Endometrial microvascular endothelial cells (primary cell): ENCODE results near the gene SFXN5. TPM values are rescaled to one million over a fixed set of nuclear protein-coding genes. Genes with fewer than 3 reads are reported as not detected.

Source experiments
- in situ Hi-C: cut with HindIII; loops from 2 replicates; pipeline ENCODE4 v1.10.0; 2017; ENCODE audit warnings: low sequenced_read_pairs, low pct_unique_long_range_greater_than_20kb; ENCODE audit errors: inconsistent ontology term
- total RNA-seq: library from RNA; depleted of rRNA; stranded (reverse); fragments of >200 nt; gene quantifications from one replicate; pipeline ENCODE4 v1.2.3, GENCODE V29; 2015; ENCODE audit errors: inconsistent ontology term

The SFXN5 gene
- total RNA-seq, 1 donor from 2014 or later, result 11.9 TPM

DNA sequence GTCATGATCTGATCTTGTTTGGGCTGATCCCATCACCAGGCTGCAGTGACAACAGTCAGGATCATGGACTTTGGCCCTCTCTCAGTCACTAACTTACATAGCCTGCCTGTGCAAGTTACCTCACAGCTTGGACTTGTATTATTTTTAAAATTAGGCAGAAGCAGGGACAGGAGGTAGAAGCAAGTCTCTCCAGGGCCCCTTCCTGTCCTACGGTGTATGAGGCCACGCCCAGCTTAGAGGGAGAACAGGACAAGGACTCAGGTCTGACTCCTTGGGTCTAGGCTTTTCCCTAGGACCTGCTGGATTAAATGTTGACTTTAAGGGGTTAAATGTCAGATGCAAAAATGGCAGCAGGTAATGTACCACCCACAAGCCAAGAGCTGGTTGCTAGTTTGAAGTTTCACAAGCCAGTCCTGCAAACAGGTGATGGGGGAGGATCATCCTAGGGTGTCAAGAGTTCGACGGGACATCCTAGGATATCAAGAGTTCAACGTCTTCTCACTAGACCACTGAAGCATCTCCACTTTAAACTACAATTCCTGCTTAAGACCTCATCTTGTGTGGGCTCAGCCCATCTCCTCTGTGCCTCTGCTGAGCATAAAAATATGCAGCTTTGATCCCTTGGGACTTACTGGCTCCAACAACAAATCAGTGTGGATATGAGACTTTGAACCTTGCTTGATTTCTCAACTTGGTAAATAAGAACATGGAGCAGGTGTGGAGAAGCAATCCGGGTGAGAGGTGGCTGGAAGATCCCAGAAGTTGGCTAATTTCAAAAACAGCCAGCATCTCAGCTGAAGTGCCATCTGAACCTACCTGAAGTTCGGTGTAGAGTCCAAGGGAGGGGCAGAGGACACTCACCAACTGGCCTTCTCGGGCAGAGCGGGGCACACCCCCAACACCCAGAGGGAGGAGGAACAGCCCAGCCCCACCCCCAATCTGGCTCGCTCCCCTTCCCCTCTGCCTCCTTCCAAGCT lies 39.5 kb downstream of the SFXN5 start:
- in situ Hi-C loops, result no loop called here

DNA sequence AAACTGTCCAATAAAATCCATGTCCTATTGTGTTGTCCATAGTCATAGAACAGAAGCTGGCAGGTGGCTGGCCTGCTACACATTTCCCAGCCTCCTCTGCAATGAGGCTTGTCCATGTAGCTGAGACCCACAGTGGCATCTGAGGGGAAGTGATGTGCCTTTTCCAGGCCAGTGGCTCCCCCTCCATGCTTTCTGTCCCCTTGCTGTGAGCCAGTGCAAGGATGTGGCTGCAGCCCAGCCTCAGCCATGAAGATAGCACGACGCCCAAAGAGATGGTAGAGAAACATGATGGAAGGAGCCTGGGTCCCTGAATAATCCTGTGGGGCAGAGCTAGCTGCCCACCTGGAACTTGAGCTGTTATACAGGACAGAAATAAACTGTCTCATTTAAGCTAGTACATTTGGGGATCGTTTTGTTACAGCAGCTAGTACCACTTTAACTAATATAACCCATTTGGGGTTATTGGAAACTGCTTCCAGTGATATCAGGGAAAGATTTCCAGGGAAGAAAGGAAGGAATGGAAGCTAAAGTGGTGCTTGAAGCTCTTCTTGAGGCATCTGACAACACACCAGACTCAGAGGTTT lies 40.3 kb downstream of the SFXN5 start:
- in situ Hi-C loops, result no loop called here

GRCh38 chr2:73028841-73029240 lies 42.7 kb downstream of the SFXN5 start:
- in situ Hi-C loops, result no loop called here

DNA sequence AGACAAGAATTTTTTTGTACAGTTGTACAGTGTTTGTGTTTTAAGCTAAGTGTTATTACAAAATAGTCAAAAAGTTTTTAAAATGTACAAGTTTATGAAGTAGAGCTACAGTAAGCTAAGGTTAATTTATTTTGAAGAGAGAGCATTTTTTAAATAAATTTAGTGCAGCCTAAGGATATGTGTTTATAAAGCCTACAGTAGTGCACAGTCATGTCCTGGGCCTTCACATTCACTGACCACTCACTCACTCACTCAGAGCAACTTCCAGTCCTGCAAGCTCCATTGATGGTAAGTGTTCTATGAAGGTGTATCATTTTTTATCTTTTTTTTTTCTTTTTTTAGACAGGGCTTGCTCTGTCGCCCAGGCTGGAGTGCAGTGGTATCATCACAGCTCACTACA lies 44.2 kb downstream of the SFXN5 start:
- in situ Hi-C loops, result no loop called here

- in situ Hi-C loops, result no loop called here
Measured at GRCh38 chr2:73023497-73023896, 48.0 kb downstream of the SFXN5 start.

DNA sequence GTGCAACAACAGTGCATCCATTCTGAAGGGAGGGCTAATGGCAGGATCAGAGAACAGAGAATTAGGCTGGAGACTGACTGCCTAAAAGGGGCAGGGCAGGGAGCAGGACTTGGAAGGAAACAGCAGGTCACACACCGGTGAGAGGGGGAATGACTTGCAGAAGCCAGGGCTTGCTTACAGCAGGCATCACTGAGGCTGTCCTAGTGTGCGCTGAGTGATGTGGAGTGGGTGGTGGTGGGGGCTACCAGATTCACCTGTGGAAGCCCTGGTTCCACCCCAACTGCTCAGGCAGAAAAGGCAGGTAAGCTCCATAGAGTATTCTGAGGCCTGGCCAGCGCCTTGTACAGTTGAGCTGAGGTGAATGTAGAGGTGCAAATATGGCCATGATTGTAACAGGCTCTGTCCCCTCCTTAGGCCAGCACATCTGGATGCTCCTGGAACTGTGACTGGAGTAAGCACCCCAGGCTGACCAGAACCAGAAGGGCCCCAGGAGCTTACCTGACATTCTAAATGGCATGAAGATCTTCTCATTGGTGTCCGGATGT lies 49.4 kb downstream of the SFXN5 start:
- in situ Hi-C loops, result no loop called here

DNA sequence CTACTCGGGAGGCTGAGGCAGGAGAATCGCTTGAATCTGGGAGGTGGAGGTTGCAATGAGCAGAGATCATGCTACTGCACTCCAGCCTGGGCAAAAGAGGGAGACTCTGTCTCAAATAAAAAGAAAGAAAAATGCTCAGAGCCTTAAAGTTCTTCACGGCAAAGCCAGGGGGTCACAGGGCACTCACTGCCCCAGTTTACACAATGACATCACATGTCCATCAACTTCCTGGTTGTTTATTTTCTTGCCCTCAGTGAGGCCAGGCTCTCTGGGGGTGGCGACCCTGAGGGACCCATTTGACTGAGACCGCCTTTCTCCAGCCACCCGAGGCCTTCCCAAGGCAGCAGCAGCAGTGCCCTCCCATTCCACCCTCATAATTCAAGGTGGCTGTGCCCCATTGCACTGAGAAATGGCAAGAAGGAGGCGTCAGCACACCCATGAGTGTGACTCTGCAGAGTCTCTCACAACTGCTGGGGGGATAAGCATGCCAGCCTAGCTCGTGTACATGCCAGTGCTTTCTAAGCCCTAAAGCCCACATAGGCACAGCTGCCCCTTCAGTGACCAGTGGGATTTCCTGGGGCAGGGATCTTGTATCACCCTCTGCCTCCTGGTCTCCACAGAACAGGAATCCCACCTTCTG lies 50.0 kb downstream of the SFXN5 start:
- in situ Hi-C loops, result no loop called here

- in situ Hi-C loops, result no loop called here
Measured at GRCh38 chr2:73020657-73021370, 50.7 kb downstream of the SFXN5 start.

GRCh38 chr2:73020306-73020656 lies 51.2 kb downstream of the SFXN5 start:
- in situ Hi-C loops, result no loop called here

DNA sequence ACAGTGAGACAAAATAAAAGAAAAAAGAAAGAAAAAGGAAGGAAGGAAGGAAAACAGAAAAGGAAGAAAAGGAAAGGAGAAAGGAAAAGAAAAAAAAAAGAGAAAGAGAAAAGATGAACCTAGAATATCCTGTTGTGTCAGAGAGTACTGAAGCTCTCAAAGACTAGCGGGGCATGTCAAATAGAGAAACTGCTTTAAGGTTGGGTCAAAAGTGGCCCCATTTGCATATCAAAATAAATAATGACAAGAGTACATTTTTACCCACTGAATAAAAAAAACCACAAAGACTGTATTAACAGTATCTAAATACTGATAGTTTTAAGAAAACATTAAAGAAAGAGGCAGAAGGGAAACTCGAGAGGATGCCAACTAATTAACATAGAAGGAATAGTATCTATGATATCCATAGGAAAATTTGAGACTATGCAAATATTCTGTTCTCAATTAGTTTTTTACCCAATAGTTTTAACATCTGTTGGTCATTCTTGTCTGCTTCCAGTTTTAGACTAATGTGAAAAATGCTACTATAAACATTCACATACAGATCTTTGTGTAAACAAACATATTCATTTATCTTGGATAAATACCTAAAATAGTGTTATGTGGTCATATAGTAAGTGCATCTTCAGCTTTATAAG lies 53.2 kb downstream of the SFXN5 start:
- in situ Hi-C loops, result no loop called here

- in situ Hi-C loops, result no loop called here
Measured at GRCh38 chr2:73013936-73014335, 57.6 kb downstream of the SFXN5 start.

DNA sequence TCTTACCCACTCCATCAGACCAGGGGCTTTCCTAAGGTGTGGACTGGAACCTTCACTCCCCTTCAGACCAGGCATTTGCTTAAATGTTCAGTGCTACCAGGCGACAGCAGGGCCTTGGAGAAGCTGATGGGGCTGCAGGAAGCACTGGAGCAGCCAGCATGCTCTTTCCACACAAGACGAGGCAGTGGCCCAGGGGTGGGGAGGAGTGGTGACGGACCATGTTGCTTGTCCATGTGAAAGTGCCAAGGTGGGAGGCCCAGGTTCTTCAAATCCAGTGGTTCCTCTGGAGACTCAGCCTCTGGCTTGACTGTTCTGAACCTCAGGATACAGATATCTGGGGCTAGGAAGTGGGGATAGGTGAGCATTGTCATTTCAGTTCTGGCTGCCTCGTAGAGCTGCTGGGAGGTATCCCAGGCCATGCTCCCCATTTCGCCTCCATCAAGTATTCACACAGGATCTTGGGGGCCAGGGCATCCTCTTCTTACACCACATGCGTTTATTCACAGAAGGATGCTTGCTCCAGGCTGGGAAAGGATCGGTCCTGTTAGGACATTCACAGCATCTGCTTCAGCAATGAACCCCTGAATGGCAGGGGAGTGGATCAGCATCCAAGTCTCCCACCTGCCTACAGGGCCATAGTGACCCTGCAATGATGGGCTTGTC lies 62.2 kb downstream of the SFXN5 start:
- in situ Hi-C loops, result no loop called here

- in situ Hi-C loops, result no loop called here
Measured at GRCh38 chr2:73008766-73009135, 62.8 kb downstream of the SFXN5 start.

DNA sequence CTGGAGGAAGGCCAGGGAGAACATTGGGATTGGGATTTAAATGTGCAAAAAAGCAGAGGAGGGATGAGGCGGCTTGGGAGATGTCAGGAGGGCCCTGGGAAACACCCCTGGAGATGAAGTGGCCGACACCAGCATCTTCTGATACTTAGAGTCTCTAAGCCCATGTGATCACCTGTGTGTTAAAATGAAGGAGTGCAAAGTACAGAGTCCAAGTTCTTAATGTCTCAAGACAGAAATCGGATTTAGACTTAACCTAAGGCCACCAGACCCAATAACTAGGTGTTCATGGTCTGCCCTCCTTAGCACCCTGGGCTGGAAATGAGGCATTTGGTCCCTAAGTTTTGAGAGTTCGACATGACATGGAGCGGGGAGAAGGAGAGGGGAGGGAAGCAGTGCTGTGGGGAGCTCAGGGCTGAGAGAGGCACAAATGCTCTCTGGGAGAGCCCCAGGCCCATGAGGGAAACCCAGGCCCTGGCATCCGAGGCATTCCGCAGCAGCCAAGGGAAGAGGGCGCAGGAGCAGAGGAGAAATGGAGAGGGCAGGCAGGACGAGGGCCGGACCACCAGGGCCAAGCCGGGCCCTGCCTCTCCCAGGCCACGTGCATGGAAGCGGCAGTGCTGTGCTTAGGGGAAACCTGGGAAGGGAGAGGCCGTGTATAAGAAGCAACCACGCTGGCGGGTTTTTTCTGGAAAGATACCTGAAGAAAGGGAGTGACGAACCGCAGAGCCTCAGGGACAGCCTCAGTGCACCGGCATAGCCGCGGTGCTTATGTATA lies 63.3 kb downstream of the SFXN5 start:
- in situ Hi-C loops, result no loop called here

DNA sequence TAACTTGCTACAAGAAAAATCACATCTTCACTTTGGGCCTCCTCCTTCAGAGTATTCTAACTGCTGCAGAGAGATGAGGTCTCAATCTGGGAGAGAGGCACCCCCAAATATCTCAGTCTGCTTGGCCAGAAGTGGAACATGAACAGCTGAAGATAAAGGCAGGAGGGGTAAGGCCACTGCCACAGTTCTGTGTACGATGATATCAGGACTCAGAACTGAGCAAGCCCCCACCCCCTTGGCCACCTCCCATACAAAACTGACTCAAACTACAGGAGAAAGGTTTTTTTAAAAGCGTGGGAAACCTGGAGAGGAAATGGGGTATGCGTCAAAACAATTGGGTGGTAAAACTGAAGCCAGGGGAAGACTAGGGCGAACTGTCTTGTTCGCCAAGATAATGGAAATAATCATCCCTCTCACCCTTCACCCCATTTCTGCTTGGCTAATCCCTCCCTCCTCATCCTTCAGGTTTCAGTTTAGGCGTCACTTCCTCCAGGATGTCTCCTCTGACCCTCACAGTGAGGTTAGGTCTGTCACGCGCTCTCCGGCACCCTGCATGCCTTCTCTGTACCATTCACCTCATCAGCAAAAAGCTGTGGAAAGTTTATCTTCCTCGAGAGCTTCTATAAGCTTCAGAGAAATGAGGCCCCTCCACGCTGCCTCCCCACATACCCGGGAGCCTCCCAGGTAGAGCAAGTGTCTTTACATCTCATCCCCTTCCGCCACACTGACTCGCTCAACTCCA lies 64.4 kb downstream of the SFXN5 start:
- in situ Hi-C loops, result no loop called here

DNA sequence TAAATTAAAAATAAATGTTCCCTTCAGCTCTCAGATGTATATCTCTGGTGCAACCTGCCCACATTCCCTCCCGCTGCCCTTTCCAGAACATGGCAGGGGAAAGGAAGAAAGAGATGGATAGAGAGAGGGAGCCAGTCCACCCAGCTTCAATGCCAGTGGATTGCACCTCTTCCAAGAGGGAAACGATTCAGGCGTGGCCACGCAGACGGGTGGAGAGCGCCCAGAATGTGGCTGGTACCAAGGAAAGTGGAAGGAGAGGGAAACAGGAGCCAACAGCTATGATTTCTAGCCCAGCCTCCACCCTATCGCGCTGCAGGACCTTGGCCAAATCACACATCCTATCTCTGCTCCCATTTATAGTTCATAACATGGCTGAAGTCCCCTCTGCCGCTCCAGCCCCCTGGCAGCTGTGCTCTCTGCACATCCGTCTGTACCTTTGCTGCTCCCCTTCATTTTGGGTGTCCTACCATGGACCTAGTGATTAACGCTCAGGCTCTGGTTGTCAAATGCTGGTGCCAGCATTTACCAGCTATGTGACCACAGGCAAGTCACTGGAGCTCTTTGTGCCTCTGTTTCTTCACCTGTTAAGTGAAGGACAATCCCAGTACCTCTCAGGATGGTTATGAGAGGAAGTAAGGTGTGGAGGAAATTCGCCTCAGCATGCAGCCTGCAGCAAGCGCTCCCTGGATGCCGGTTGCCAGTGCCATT lies 66.5 kb downstream of the SFXN5 start:
- in situ Hi-C loops, result no loop called here
